Right lobe of liver (tissue), 4 donors: ENCODE results near the gene ITPKB.

Source experiments
- POLR2A ChIP-seq: fragments of 450-650 bp; IDR thresholded peaks from one replicate; pipeline ENCODE4 v1.6.1; 2017; ENCODE audit warnings: antibody characterized with exemption, mild to moderate bottlenecking
- TF ChIP-seq, protein P1 (sequence below), 4 donors: fragments of 200-600 bp in 3 of 4; fragments of 450-650 bp in 1 of 4; IDR thresholded peaks; one replicate each; pipeline versions ENCODE4 v1.5.1 to v1.8.0; 2016 to 2022; ENCODE audit warnings: antibody characterized with exemption in 4 of 4, mild to moderate bottlenecking in 2 of 4
- donor health status: DM: no; HTN: no; CAD: no.
- donor health status: DM: no; HTN: no; CAD: no.
- donor health status: DM: no; HTN: yes; CAD: no.

DNA sequence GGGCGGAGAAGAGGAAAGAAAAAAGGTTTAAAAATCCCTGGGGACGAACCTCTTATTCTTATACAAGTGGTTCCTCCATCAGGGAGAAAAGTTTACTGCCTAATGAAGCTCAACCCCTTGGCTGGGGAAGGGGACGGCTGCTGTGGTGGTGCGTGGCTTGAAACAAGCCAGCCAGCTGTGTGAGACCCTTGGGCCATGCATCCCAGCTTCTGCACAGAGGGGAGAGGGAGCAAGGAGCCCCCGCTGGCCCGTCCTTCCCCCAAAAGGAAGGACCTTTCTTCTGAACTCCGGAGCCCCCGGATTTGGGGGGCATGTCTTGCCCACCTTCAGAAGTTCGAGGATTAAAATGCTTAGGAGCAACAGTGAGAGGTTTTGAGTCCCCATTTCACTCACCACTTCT lies 123.2 kb downstream of the ITPKB start:
- no peak for TF ChIP-seq POLR2A
- TF ChIP-seq, protein P1, sequence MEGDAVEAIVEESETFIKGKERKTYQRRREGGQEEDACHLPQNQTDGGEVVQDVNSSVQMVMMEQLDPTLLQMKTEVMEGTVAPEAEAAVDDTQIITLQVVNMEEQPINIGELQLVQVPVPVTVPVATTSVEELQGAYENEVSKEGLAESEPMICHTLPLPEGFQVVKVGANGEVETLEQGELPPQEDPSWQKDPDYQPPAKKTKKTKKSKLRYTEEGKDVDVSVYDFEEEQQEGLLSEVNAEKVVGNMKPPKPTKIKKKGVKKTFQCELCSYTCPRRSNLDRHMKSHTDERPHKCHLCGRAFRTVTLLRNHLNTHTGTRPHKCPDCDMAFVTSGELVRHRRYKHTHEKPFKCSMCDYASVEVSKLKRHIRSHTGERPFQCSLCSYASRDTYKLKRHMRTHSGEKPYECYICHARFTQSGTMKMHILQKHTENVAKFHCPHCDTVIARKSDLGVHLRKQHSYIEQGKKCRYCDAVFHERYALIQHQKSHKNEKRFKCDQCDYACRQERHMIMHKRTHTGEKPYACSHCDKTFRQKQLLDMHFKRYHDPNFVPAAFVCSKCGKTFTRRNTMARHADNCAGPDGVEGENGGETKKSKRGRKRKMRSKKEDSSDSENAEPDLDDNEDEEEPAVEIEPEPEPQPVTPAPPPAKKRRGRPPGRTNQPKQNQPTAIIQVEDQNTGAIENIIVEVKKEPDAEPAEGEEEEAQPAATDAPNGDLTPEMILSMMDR (IDR thresholded peaks at IDR 0.05) = no peak
